Measurements from ENCODE around the gene CTXN1. TPM values are rescaled to one million over a fixed set of nuclear protein-coding genes. Genes with fewer than 3 reads are reported as not detected.

CTXN1 gene
- total and polyA plus RNA-seq, 7 donors, result 0.04 to 0.30 (median 0.25) TPM; not detected in 4

DNA sequence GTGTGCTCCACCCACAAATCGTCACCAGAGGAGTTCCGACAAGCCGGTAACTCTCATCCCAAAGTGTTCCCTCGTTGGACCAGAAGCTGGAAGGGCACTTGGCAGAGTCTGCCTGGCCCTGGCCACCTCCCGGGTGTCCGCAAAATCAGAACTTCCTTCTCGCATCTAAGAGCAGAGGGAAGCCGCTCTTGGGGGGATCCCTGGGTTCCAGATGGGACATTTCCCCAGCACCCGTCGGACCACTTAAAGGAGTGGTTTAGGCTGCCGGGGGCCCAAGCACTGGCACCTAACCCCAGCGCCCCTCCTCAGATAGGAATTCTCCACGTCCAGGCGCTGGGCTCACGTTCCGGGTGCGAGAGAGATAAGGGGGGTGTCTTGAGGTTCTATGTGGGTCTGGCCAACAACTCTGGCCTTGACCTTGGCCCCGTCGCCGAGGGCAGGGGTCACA is 23.1 kb downstream of the CTXN1 start:
- Histone ChIP-seq H3K4me1 (peaks cover 27% of the 10 kb centered on the region), H3K4me3 (peak overlapping the region; percentile 86), H3K27ac (peak overlapping the region; percentile 91), H3K27me3 (ENCODE audit: insufficient read depth in 3 of 3, low read length in 2 of 3) (no peaks in the 10 kb centered on the region), H3K9me3 (no peaks in the 10 kb centered on the region), H3K36me3 (ENCODE audit: insufficient read depth in 1 of 2, low read depth in 1 of 2) (peaks cover 0 to 11% of the 10 kb centered on the region in 2 donors)
- ATAC-seq, result no peak
- intact Hi-C loops (cut with DNase I), result loop anchor here in 1 of 2 donors (5.0 kb wide), 1 partner anchor 929 kb away; the partner anchor contains the start of genes MBD3L1 and ZNF558
- WGBS, 3 donors, result 6 to 14% (median 9%) methylated on average over 20 of the region's 20 CpGs
- TF ChIP-seq, protein P1, sequence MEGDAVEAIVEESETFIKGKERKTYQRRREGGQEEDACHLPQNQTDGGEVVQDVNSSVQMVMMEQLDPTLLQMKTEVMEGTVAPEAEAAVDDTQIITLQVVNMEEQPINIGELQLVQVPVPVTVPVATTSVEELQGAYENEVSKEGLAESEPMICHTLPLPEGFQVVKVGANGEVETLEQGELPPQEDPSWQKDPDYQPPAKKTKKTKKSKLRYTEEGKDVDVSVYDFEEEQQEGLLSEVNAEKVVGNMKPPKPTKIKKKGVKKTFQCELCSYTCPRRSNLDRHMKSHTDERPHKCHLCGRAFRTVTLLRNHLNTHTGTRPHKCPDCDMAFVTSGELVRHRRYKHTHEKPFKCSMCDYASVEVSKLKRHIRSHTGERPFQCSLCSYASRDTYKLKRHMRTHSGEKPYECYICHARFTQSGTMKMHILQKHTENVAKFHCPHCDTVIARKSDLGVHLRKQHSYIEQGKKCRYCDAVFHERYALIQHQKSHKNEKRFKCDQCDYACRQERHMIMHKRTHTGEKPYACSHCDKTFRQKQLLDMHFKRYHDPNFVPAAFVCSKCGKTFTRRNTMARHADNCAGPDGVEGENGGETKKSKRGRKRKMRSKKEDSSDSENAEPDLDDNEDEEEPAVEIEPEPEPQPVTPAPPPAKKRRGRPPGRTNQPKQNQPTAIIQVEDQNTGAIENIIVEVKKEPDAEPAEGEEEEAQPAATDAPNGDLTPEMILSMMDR (IDR thresholded peaks at IDR 0.05), result no peak
- DNase-seq, result no peak

DNA sequence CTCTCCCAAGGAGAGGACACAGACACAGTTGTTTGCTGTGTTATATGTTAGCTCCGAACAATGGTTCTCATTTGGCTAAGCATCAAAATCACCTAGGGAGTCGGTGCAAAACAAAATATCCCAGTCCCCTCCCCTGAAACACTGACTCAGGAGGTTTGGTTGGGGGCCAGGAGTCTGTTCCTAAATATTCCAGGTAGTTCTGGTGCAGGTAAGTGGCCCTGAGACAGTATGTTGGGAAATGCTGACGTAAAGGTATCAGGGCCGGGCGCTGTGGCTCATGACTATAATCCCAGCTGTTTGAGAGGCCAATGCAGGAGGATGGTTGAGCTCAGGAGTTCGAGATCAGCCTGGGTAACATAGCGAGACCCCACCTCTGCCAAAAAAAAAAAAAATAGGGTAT is 24.6 kb downstream of the CTXN1 start:
- DNase-seq (no peak), ATAC-seq (no peak)
- no peak overlapping the region for H3K4me3 ChIP-seq
- peaks cover 23% of the 10 kb centered on the region for H3K4me1 ChIP-seq
- WGBS, 3 donors, result 82 to 88% (median 82%) methylated on average over 7 of the region's 7 CpGs
- H3K27me3 ChIP-seq (ENCODE audit: insufficient read depth in 3 of 3, low read length in 2 of 3), result no peaks in the 10 kb centered on the region
- TF ChIP-seq, protein P1 (IDR thresholded peaks at IDR 0.05), result no peak
- H3K36me3 ChIP-seq (ENCODE audit: insufficient read depth in 1 of 2, low read depth in 1 of 2), result peaks cover 0 to 8% of the 10 kb centered on the region in 2 donors
- intact Hi-C loops (cut with DNase I), result loop anchor here in 1 of 2 donors (5.0 kb wide), 1 partner anchor 931 kb away; the partner anchor contains the start of genes MBD3L1 and ZNF558
- H3K9me3 ChIP-seq, result no peaks in the 10 kb centered on the region
- H3K27ac ChIP-seq, result no peak overlapping the region

DNA sequence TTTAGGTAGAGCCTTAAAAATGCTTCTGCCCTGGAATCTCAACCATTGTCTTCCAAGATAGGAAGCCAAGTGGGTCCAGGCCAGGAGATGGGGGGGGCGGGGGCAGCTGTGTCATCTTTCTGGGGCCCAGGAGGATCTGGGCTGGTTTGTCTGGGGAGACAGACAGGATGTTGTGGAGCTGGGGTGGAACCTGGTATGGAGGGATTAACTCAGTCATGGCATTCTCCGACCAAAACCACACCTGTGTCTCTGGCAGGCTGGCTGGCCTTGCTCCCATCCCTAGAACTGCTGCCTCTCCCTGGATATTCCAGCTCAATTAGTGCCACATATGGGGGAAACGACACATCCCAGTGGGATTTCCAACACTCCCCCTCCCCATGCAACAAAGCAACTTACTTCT is 25.0 kb downstream of the CTXN1 start:
- Histone ChIP-seq H3K27me3 (ENCODE audit: insufficient read depth in 3 of 3, low read length in 2 of 3) (no peaks in the 10 kb centered on the region), H3K36me3 (ENCODE audit: insufficient read depth in 1 of 2, low read depth in 1 of 2) (peaks cover 0 to 4% of the 10 kb centered on the region in 2 donors), H3K27ac (no peak overlapping the region), H3K4me1 (peaks cover 23% of the 10 kb centered on the region), H3K9me3 (no peaks in the 10 kb centered on the region), H3K4me3 (no peak overlapping the region)
- intact Hi-C loops (cut with DNase I), result loop anchor here in 1 of 2 donors (5.0 kb wide), 1 partner anchor 931 kb away; the partner anchor contains the start of genes MBD3L1 and ZNF558
- TF ChIP-seq, protein P1 (IDR thresholded peaks at IDR 0.05), result no peak
- 17 to 53% (median 38%) methylated on average over 3 of the region's 3 CpGs for WGBS, 3 donors
- ATAC-seq (no peak), DNase-seq (no peak)

DNA sequence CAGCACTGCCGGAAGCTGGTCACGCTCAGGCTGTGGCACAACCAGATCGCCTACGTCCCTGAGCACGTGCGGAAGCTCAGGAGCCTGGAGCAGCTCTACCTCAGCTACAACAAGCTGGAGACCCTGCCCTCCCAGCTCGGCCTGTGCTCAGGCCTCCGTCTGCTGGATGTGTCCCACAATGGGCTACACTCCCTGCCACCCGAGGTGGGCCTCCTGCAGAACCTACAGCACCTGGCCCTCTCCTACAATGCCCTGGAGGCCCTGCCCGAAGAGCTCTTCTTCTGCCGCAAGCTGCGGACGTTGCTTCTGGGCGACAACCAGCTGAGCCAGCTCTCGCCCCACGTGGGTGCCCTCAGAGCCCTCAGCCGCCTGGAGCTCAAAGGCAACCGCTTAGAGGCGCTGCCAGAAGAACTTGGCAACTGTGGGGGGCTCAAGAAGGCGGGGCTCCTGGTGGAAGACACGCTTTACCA is 25.5 kb downstream of the CTXN1 start:
- intact Hi-C loops (cut with DNase I), result loop anchor here in 1 of 2 donors (5.0 kb wide), 1 partner anchor 932 kb away; the partner anchor contains the start of genes MBD3L1 and ZNF558
- Histone ChIP-seq H3K27ac (no peak overlapping the region), H3K27me3 (ENCODE audit: insufficient read depth in 3 of 3, low read length in 2 of 3) (no peaks in the 10 kb centered on the region), H3K4me3 (no peak overlapping the region), H3K36me3 (ENCODE audit: insufficient read depth in 1 of 2, low read depth in 1 of 2) (no peaks in the 10 kb centered on the region), H3K4me1 (peaks cover 23% of the 10 kb centered on the region), H3K9me3 (no peaks in the 10 kb centered on the region)
- TF ChIP-seq, protein P1 (IDR thresholded peaks at IDR 0.05), result no peak
- 38 to 51% (median 42%) methylated on average over 19 to 21 of the region's 21 CpGs for WGBS, 3 donors
- no peak for DNase-seq
- no peak for ATAC-seq

Measured in psoas muscle (tissue), 8 donors.